Skeletal muscle tissue (tissue), 4 donors: ENCODE data around the gene PRAC1. TPM values are rescaled to one million over a fixed set of nuclear protein-coding genes. Genes with fewer than 3 reads are reported as not detected.

ENCODE experiments used
- H3K27ac ChIP-seq: one replicate; pipeline ENCODE4 v1.7.0; 2013; ENCODE audit warnings: mild to moderate bottlenecking, low read depth, low read length, inconsistent platforms
- H3K27me3 ChIP-seq, 3 donors: one replicate each; pipeline ENCODE4 v1.7.0; 2013; ENCODE audit warnings: low read length in 3 of 3; ENCODE audit not compliant: control insufficient read depth in 3 of 3, insufficient read depth in 3 of 3
- H3K36me3 ChIP-seq, 3 donors: one replicate each; pipeline ENCODE4 v1.7.0; 2013; ENCODE audit warnings: low read length in 3 of 3; ENCODE audit not compliant: control insufficient read depth in 3 of 3, insufficient read depth in 3 of 3
- H3K4me1 ChIP-seq, 3 donors: one replicate each; pipeline ENCODE4 v1.7.0; 2013; ENCODE audit warnings: low read length in 3 of 3, mild to moderate bottlenecking in 3 of 3; ENCODE audit not compliant: control insufficient read depth in 3 of 3, insufficient read depth in 3 of 3
- H3K4me3 ChIP-seq, 3 donors: one replicate each; pipeline ENCODE4 v1.7.0; 2013; ENCODE audit warnings: low read length in 3 of 3
- H3K9ac ChIP-seq, 3 donors: one replicate each; pipeline ENCODE4 v1.7.0; 2013; ENCODE audit warnings: low read length in 3 of 3, mild to moderate bottlenecking in 3 of 3, moderate library complexity in 2 of 3, low read depth in 1 of 3
- H3K9me3 ChIP-seq, 3 donors: one replicate each; pipeline ENCODE4 v1.7.0; 2013; ENCODE audit warnings: low read length in 3 of 3; ENCODE audit not compliant: control insufficient read depth in 3 of 3
- total RNA-seq: library from RNA; depleted of rRNA; stranded (reverse); fragments of >200 nt; gene quantifications from one replicate; pipeline ENCODE4 v1.2.3, GENCODE V29; 2014
- donor health status: Osteomylitis.

PRAC1 gene
- total RNA-seq, 1 donor from 2014 or later, result not detected

DNA sequence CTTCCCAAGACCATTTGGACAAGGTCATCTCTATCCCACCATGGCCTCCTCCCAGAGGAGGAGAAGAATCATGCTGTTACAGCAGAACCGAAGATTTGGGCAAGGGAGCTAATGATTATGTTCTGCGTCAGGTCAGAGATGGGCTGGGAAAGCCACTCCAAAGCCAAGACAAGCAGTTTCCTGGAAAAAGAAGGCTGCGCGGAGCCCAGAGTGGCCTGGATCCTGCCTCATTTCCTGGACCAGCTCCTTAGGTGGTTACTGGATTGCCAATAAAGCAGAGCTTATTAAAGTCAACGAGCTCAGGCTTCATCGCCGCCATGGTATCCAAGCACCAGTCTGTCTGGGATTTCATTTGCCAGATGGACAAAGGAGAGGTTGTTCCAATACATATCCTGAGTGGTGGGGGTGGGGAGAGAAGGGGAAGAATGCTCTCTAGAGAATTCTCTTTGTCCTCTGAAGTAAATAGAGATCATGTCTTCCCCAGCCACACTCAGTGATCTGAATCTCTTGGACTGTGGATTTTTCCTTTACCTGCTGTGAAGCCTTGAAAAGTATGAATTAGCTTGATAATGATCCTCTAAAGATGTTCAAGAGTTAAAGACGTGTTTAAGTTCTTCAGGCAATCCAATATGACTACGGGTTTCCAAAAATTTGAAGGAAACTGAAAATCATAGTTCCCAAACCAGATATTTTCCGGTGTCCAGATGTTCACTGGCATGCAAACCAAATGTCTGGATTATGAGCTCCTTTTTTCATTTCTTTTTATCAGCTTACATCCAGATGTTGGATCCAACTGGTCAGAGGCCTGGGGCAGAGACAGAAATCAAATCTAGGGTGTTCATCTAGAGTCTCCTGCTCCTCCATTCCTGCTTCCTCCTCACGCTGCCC is 17.7 kb downstream of the PRAC1 start:
- H3K27ac ChIP-seq, result no peak overlapping the region
- no peak overlapping the region for H3K9ac ChIP-seq
- no peaks in the 10 kb centered on the region for H3K36me3 ChIP-seq
- peaks cover 55 to 60% (median 59%) of the 10 kb centered on the region in 3 donors for H3K27me3 ChIP-seq
- no peaks in the 10 kb centered on the region for H3K4me1 ChIP-seq
- no peaks in the 10 kb centered on the region for H3K9me3 ChIP-seq
- H3K4me3 ChIP-seq, result no peak overlapping the region

DNA sequence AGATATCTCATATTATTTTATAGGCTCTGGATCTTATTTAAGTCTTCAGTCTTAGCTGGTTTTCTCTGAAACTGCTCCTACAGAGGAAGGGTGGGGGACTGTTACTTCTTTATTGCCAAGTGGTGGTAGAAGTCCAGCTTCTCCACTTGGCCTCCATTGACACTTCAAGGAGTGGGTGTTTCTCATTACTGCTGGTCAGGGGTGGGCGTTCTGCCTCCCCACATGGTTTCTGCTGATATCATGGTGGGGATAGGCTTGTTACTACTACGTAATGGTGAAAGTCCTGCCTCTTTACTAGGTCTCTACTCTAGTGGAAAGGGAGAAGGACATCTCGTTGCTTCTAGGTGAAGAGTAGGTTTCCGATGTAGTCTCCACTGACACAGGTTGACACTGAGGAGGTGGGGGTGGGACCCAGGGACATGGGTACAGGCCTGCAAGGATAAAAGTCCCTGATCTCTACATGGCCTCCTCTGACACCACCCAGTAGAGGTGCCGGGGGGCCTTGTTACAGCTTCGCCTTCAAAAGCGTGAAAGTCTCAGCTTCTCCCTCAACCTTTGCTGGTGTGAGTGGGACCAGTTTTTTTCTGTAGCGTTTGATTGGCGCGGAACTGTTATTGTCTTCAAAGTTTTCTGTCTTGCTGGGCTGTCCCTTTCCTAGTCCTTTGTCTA is 20.3 kb downstream of the PRAC1 start:
- Histone ChIP-seq H3K9ac (no peak overlapping the region), H3K9me3 (no peaks in the 10 kb centered on the region), H3K4me1 (no peaks in the 10 kb centered on the region), H3K27me3 (peaks cover 46 to 51% (median 47%) of the 10 kb centered on the region in 3 donors), H3K4me3 (no peak overlapping the region), H3K27ac (no peak overlapping the region), H3K36me3 (no peaks in the 10 kb centered on the region)

DNA sequence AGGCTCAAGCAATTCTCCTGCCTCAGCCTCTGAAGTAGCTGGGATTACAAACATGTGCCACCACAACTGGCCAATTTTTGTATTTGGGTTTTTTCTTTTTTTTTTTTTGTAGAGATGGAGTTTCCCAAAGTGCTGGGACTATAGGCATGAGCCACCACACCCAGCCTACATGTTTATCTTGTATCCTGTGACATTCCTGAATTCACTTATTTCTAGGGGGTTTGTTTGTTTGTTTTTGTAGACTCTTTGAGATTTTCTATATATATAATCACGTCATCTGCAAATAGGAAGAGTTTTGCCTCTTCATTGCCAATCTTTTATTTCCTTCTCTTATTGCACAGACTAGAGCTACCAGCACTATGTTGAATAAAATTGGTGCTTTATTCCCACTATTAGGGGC is 29.1 kb downstream of the PRAC1 start:
- H3K27ac ChIP-seq, result no peak overlapping the region
- H3K4me3 ChIP-seq, result no peak overlapping the region
- H3K27me3 ChIP-seq, result peaks cover 7 to 22% (median 16%) of the 10 kb centered on the region in 3 donors
- H3K4me1 ChIP-seq, result no peaks in the 10 kb centered on the region
- no peak overlapping the region for H3K9ac ChIP-seq
- H3K9me3 ChIP-seq, result peaks cover 0 to 3% (median 0%) of the 10 kb centered on the region in 3 donors
- H3K36me3 ChIP-seq, result no peaks in the 10 kb centered on the region

DNA sequence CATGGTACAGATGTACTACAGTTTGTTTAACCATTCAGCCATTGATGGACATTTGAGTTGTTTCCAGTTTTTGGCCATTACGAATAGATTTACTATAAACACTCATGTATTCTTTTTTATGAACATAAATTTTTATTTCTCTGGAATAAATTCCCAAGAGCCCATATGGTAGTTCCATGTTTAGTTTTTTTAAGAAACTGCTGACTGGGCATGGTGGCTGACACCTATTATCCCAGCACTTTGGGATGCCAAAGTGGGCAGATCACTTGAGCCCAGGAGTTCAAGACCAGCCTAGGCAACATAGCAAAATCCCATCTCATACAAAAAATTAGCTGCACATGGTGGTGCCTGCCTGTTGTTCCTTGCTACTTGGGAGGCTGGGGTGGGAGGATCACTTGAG is 30.3 kb downstream of the PRAC1 start:
- H3K4me3 ChIP-seq, result no peak overlapping the region
- no peaks in the 10 kb centered on the region for H3K4me1 ChIP-seq
- H3K27me3 ChIP-seq, result peaks cover 3 to 24% (median 19%) of the 10 kb centered on the region in 3 donors
- H3K9ac ChIP-seq, result no peak overlapping the region
- no peak overlapping the region for H3K27ac ChIP-seq
- peaks cover 0 to 3% (median 0%) of the 10 kb centered on the region in 3 donors for H3K9me3 ChIP-seq
- H3K36me3 ChIP-seq, result no peaks in the 10 kb centered on the region

DNA sequence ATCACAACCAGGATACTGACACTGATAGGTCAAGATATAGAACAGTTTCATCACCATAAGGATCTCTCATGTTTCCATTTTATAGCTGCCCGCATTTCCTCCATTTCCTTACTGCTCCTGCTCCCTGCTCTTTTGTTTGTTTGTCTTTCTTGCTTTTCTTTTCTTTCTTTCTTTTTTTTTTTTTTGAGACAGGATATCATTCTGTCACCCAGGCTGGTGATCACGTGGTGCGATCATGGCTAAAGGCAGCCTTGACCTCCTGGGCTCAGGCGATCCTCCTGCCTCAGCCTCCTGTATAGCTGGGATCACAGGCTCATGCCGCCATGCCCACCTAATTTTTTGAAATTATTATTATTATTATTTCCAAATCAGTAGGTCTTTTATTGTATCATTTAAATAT is 31.7 kb downstream of the PRAC1 start:
- no peaks in the 10 kb centered on the region for H3K4me1 ChIP-seq
- peaks cover 0 to 3% (median 0%) of the 10 kb centered on the region in 3 donors for H3K9me3 ChIP-seq
- H3K27ac ChIP-seq, result no peak overlapping the region
- H3K27me3 ChIP-seq, result peaks cover 0 to 26% (median 18%) of the 10 kb centered on the region in 3 donors
- H3K9ac ChIP-seq, result no peak overlapping the region
- H3K4me3 ChIP-seq, result no peak overlapping the region
- no peaks in the 10 kb centered on the region for H3K36me3 ChIP-seq

DNA sequence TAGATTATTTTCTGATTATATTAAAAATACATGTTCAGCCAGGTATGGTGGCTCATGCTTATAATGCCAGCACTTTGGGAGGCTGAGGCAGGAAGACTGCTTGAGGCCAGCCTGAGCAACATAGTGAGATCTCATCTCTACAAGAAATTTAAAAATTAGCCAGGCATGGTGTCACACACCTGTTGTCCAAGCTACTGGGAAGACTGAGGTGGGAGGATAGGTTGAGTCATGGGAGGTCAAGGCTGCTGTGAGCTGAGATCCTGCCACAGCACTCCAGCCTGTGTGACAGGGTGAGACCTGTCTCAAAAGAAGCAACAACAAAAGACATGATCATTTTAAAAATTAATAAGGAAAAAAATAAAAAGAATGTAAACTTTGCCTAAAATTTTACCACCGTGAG is 40.7 kb downstream of the PRAC1 start:
- H3K27me3 ChIP-seq, result peaks cover 18 to 34% (median 21%) of the 10 kb centered on the region in 3 donors
- no peak overlapping the region for H3K27ac ChIP-seq
- no peak overlapping the region for H3K4me3 ChIP-seq

DNA sequence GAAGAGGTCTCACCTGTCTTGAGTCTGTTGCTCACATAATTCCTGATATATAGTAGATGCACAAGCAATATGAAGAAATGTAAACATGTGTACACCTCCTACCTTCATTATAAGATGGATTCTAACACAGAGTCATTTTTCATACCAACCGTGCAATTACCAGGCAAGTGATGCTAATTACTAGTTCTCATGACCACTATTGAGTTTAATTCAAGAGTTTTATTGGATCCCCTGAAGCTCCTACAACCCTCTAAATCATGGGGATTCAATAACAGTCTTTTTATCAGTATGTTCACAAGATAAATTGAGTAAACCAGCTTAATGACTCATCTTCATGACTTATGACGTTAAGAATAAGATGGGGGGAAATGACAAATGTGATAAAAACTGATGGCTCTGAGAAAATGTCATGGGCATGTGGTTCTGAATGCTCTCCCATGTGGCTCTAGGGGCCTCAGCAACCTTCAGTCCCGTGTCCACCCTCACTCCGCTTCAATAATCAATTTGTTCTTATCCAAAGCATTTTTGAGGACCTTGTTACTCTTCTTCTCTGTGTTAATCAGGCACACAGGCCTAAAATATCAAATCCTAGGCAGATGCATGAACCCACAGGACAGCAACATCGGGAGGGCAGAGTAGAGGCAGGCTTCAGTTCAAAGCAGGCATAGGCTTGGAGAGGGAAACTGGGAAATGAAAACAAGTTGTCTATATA is 42.8 kb downstream of the PRAC1 start:
- no peak overlapping the region for H3K9ac ChIP-seq
- peaks cover 0 to 7% (median 6%) of the 10 kb centered on the region in 3 donors for H3K4me1 ChIP-seq
- H3K27me3 ChIP-seq, result peaks cover 17 to 33% (median 18%) of the 10 kb centered on the region in 3 donors
- no peaks in the 10 kb centered on the region for H3K9me3 ChIP-seq
- no peak overlapping the region for H3K27ac ChIP-seq
- no peak overlapping the region for H3K4me3 ChIP-seq
- no peaks in the 10 kb centered on the region for H3K36me3 ChIP-seq

More for the DNA sequence above, 40.7 kb downstream of the PRAC1 start:
- H3K4me1 ChIP-seq, result peaks cover 0 to 7% (median 6%) of the 10 kb centered on the region in 3 donors
- H3K9ac ChIP-seq, result no peak overlapping the region
- H3K36me3 ChIP-seq, result no peaks in the 10 kb centered on the region
- no peaks in the 10 kb centered on the region for H3K9me3 ChIP-seq

DNA sequence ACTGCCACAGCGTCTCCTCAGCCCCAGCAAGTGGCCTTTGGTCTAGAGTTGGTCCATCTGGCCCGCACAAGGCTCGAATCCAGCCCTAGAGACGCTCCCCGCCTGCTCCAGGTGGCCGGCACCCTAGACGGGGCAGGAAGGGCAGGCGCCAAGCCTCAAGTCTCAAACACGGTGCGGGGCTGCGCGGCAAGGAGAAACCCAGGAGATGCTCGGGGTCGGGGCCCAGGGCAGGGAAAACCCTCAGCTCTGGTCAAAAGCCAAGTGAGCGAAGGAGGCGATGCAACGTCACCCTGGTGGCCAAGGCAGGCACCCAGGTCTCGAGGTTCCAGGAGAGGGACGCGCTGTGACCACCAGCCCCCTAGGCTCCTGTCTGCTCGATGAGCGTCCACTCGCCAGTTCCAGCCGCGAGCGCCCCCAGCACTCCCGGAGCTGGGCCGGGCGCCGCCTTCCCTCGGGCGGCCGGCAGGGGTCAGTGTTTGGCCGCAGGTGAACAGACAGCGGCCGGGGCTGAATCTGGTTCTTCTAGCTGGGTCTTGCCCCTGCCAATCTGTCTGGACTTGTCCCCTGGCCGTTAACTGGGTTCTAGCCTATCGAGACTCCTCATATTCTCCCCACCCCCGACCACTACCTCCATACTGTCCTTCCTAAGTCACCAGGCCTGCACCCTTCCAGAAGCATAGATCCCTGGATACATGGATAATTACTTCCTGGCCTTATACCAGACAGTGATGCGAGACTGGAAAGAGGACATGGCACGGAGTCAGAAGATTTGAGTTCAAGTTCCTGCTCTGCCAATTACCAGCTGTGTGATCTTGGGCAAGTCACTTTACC is 44.0 kb downstream of the PRAC1 start:
- H3K9me3 ChIP-seq, result no peaks in the 10 kb centered on the region
- H3K27me3 ChIP-seq, result peaks cover 13 to 32% (median 17%) of the 10 kb centered on the region in 3 donors
- peaks cover 0 to 7% (median 6%) of the 10 kb centered on the region in 3 donors for H3K4me1 ChIP-seq
- no peak overlapping the region for H3K9ac ChIP-seq
- H3K36me3 ChIP-seq, result no peaks in the 10 kb centered on the region
- H3K4me3 ChIP-seq, result no peak overlapping the region
- no peak overlapping the region for H3K27ac ChIP-seq

DNA sequence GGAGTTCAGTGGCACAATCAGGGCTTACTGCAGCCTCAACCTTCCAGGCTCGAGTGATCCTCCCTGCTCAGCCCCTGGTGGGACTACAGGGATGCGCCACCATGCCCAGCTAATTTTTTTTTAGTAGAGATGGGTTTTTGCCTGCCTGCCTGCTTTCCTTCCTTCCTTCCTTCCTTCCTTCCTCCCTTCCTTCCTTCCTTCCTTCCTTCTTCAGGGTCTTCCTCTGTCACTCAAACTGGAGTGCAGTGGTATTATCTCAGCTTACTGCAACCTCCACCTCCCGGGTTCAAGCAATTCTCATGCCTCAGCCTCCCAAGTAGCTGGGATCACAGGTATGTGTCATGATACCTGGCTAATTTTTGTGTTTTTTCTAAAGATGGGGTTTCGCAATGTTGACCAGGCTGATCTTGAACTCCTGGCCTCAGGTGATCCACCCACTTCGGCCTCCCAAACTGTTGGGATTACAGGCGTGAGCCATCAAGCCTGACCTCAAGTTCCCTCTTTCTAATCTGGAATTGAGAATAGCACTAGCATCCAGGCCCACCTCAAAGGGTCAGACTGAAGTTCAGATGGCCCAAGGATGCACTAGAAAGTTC is 45.3 kb downstream of the PRAC1 start:
- Histone ChIP-seq H3K9ac (no peak overlapping the region), H3K36me3 (no peaks in the 10 kb centered on the region), H3K27ac (no peak overlapping the region), H3K9me3 (no peaks in the 10 kb centered on the region), H3K4me1 (peaks cover 0 to 7% (median 6%) of the 10 kb centered on the region in 3 donors), H3K27me3 (peaks cover 18 to 33% (median 19%) of the 10 kb centered on the region in 3 donors), H3K4me3 (no peak overlapping the region)
